ENCODE measurements around the gene DOP1A.

GRCh38 chr6:83169106-83169505 is 101.6 kb downstream of the DOP1A start:
- TF ChIP-seq CTCF (IDR thresholded peaks at IDR 0.05) (no peak), ZFX (IDR thresholded peaks at IDR 0.05; ENCODE audit: borderline replicate concordance) (no peak)

All from 22Rv1 (cell line).